ENCODE data around the gene ST8SIA1. TPM values are rescaled to one million over a fixed set of nuclear protein-coding genes. Genes with fewer than 3 reads are reported as not detected.
A peak's percentile ranks its signal among the peaks of the same experiment; 100 is the strongest.
"Not testable (repeated sequence)": the region's sequence is repeated elsewhere in the genome, so short reads cannot be mapped to it uniquely, and the experiment has no call there.

Gene ST8SIA1
- 2.6 TPM for total RNA-seq

GRCh38 chr12:22334410-22335100, at the start of gene ST8SIA1:
ST8SIA1 (minus strand) TSS chr12:22334707; CDS start chr12:22334232, 475 bp downstream.
- H3K27me3 ChIP-seq (ENCODE audit: insufficient read depth, low read length), result peaks cover 53% of the 10 kb centered on the region
- H3K4me1 ChIP-seq (ENCODE audit: insufficient read depth, low read length), result peaks cover 36% of the 10 kb centered on the region
- H3K9me3 ChIP-seq (ENCODE audit: low read depth, low read length), result no peaks in the 10 kb centered on the region
- H3K4me3 ChIP-seq (ENCODE audit: low read length), result peak within 1 kb of the TSS; percentile 46

GRCh38 chr12:22380031-22380430, 45.5 kb upstream of the ST8SIA1 start:
- no peaks in the 10 kb centered on the region for H3K27me3 ChIP-seq (ENCODE audit: insufficient read depth, low read length)
- H3K4me3 ChIP-seq (ENCODE audit: low read length), result no peak overlapping the region
- H3K4me1 ChIP-seq (ENCODE audit: insufficient read depth, low read length), result peaks cover 4% of the 10 kb centered on the region
- no peaks in the 10 kb centered on the region for H3K9me3 ChIP-seq (ENCODE audit: low read depth, low read length)

- no peaks in the 10 kb centered on the region for H3K9me3 ChIP-seq (ENCODE audit: low read depth, low read length)
- H3K27me3 ChIP-seq (ENCODE audit: insufficient read depth, low read length), result no peaks in the 10 kb centered on the region
- H3K4me3 ChIP-seq (ENCODE audit: low read length), result no peak overlapping the region
- peaks cover 15% of the 10 kb centered on the region for H3K4me1 ChIP-seq (ENCODE audit: insufficient read depth, low read length)
Observed at GRCh38 chr12:22377731-22378496, 43.4 kb upstream of the ST8SIA1 start.

- H3K4me1 ChIP-seq (ENCODE audit: insufficient read depth, low read length), result peaks cover 15% of the 10 kb centered on the region
- H3K27me3 ChIP-seq (ENCODE audit: insufficient read depth, low read length); H3K4me3 ChIP-seq (ENCODE audit: low read length); H3K9me3 ChIP-seq (ENCODE audit: low read depth, low read length): not testable (repeated sequence)
Observed at GRCh38 chr12:22376596-22377150, 42.2 kb upstream of the ST8SIA1 start.

- H3K4me3 ChIP-seq (ENCODE audit: low read length), result no peak overlapping the region
Observed at GRCh38 chr12:22374508-22374907, 40.0 kb upstream of the ST8SIA1 start.

GRCh38 chr12:22372277-22372837, 37.9 kb upstream of the ST8SIA1 start:
- no peak overlapping the region for H3K4me3 ChIP-seq (ENCODE audit: low read length)
- H3K4me1 ChIP-seq (ENCODE audit: insufficient read depth, low read length), result peaks cover 10% of the 10 kb centered on the region
- H3K27me3 ChIP-seq (ENCODE audit: insufficient read depth, low read length), result no peaks in the 10 kb centered on the region
- H3K9me3 ChIP-seq (ENCODE audit: low read depth, low read length), result no peaks in the 10 kb centered on the region

More at GRCh38 chr12:22374508-22374907, 40.0 kb upstream of the ST8SIA1 start:
- Histone ChIP-seq H3K9me3 (ENCODE audit: low read depth, low read length) (no peaks in the 10 kb centered on the region), H3K4me1 (ENCODE audit: insufficient read depth, low read length) (peaks cover 15% of the 10 kb centered on the region), H3K27me3 (ENCODE audit: insufficient read depth, low read length) (no peaks in the 10 kb centered on the region)

GRCh38 chr12:22366181-22366580, 31.7 kb upstream of the ST8SIA1 start:
- no peaks in the 10 kb centered on the region for H3K9me3 ChIP-seq (ENCODE audit: low read depth, low read length)
- no peaks in the 10 kb centered on the region for H3K27me3 ChIP-seq (ENCODE audit: insufficient read depth, low read length)
- peaks cover under 1% of the 10 kb centered on the region for H3K4me1 ChIP-seq (ENCODE audit: insufficient read depth, low read length)
- H3K4me3 ChIP-seq (ENCODE audit: low read length), result no peak overlapping the region

- Histone ChIP-seq H3K4me3 (ENCODE audit: low read length) (no peak overlapping the region), H3K9me3 (ENCODE audit: low read depth, low read length) (no peaks in the 10 kb centered on the region), H3K27me3 (ENCODE audit: insufficient read depth, low read length) (no peaks in the 10 kb centered on the region), H3K4me1 (ENCODE audit: insufficient read depth, low read length) (peaks cover 6% of the 10 kb centered on the region)
Observed at GRCh38 chr12:22361785-22362184, 27.3 kb upstream of the ST8SIA1 start.

- H3K4me3 ChIP-seq (ENCODE audit: low read length), result no peak overlapping the region
- H3K9me3 ChIP-seq (ENCODE audit: low read depth, low read length), result no peaks in the 10 kb centered on the region
- H3K4me1 ChIP-seq (ENCODE audit: insufficient read depth, low read length), result peaks cover 6% of the 10 kb centered on the region
- H3K27me3 ChIP-seq (ENCODE audit: insufficient read depth, low read length), result no peaks in the 10 kb centered on the region
Observed at GRCh38 chr12:22360774-22361173, 26.3 kb upstream of the ST8SIA1 start.

- Histone ChIP-seq H3K27me3 (ENCODE audit: insufficient read depth, low read length) (no peaks in the 10 kb centered on the region), H3K4me1 (ENCODE audit: insufficient read depth, low read length) (peaks cover 6% of the 10 kb centered on the region), H3K9me3 (ENCODE audit: low read depth, low read length) (no peaks in the 10 kb centered on the region), H3K4me3 (ENCODE audit: low read length) (no peak overlapping the region)
Observed at GRCh38 chr12:22357531-22357930, 23.0 kb upstream of the ST8SIA1 start.

- H3K27me3 ChIP-seq (ENCODE audit: insufficient read depth, low read length), result no peaks in the 10 kb centered on the region
- H3K4me3 ChIP-seq (ENCODE audit: low read length), result no peak overlapping the region
- no peaks in the 10 kb centered on the region for H3K9me3 ChIP-seq (ENCODE audit: low read depth, low read length)
- H3K4me1 ChIP-seq (ENCODE audit: insufficient read depth, low read length), result peaks cover 6% of the 10 kb centered on the region
Observed at GRCh38 chr12:22356231-22356630, 21.7 kb upstream of the ST8SIA1 start.

GRCh38 chr12:22355011-22355580, 20.6 kb upstream of the ST8SIA1 start:
- Histone ChIP-seq H3K27me3 (ENCODE audit: insufficient read depth, low read length) (no peaks in the 10 kb centered on the region), H3K4me1 (ENCODE audit: insufficient read depth, low read length) (no peaks in the 10 kb centered on the region), H3K4me3 (ENCODE audit: low read length) (no peak overlapping the region), H3K9me3 (ENCODE audit: low read depth, low read length) (no peaks in the 10 kb centered on the region)

- H3K27me3 ChIP-seq (ENCODE audit: insufficient read depth, low read length), result no peaks in the 10 kb centered on the region
Observed at GRCh38 chr12:22353615-22354325, 19.3 kb upstream of the ST8SIA1 start.

GRCh38 chr12:22350886-22351285, 16.4 kb upstream of the ST8SIA1 start:
- Histone ChIP-seq H3K4me1 (ENCODE audit: insufficient read depth, low read length) (peaks cover 5% of the 10 kb centered on the region), H3K27me3 (ENCODE audit: insufficient read depth, low read length) (no peaks in the 10 kb centered on the region), H3K9me3 (ENCODE audit: low read depth, low read length) (no peaks in the 10 kb centered on the region), H3K4me3 (ENCODE audit: low read length) (no peak overlapping the region)

More at GRCh38 chr12:22353615-22354325, 19.3 kb upstream of the ST8SIA1 start:
- no peak overlapping the region for H3K4me3 ChIP-seq (ENCODE audit: low read length)
- H3K4me1 ChIP-seq (ENCODE audit: insufficient read depth, low read length), result no peaks in the 10 kb centered on the region
- no peaks in the 10 kb centered on the region for H3K9me3 ChIP-seq (ENCODE audit: low read depth, low read length)

Data from mononuclear cell (primary cell).